Activated naive CD8-positive, alpha-beta T cell treated with anti-CD3 and anti-CD28 coated beads, Interleukin-2, amount 10 ng/mL, durations not matched to agents 7 days and 5 days (primary cell): ENCODE results near the gene CGN. TPM values are rescaled to one million over a fixed set of nuclear protein-coding genes. Genes with fewer than 3 reads are reported as not detected.

Experiments
- ATAC-seq: fragments of 150-1000 bp; cut with Tn5 transposase; one replicate; pipeline ENCODE4 v1.10.0; 2021; ENCODE audit warnings: low read depth, moderate library complexity
- POLR2A ChIA-PET: fragments of 350-600 bp; sonication (Branson Sonifier 250); formaldehyde crosslinking; loops from one replicate; lab custom pipeline; 2021; ENCODE audit warnings: antibody characterized with exemption; lab: Charles Lee
- DNase-seq: peaks from one replicate; pipeline ENCODE4 v3.0.0; 2021
- H3K27ac Mint-ChIP-seq: one replicate; pipeline ENCODE4 v1.8.0; 2022; ENCODE audit warnings: mild to moderate bottlenecking, mixed read lengths
- H3K27me3 Mint-ChIP-seq: one replicate; pipeline ENCODE4 v1.8.0; 2022; ENCODE audit warnings: mild to moderate bottlenecking, moderate library complexity, mixed read lengths
- H3K36me3 Mint-ChIP-seq: one replicate; pipeline ENCODE4 v1.8.0; 2021; ENCODE audit warnings: mild to moderate bottlenecking, mixed read lengths
- H3K4me1 Mint-ChIP-seq: one replicate; pipeline ENCODE4 v1.8.0; 2021; ENCODE audit warnings: mixed read lengths
- H3K4me3 Mint-ChIP-seq: one replicate; pipeline ENCODE4 v1.8.0; 2022; ENCODE audit warnings: mild to moderate bottlenecking, moderate library complexity, mixed read lengths
- H3K9me3 Mint-ChIP-seq: one replicate; pipeline ENCODE4 v1.8.0; 2021; ENCODE audit warnings: mixed read lengths
- total RNA-seq, 2 experiments: library from RNA; stranded (reverse); gene quantifications; one replicate each; pipeline ENCODE4 v1.2.3, GENCODE V29; 2021

Gene CGN
- total RNA-seq, 2 experiments from 2014 or later = 0.33 to 0.40 TPM

DNA sequence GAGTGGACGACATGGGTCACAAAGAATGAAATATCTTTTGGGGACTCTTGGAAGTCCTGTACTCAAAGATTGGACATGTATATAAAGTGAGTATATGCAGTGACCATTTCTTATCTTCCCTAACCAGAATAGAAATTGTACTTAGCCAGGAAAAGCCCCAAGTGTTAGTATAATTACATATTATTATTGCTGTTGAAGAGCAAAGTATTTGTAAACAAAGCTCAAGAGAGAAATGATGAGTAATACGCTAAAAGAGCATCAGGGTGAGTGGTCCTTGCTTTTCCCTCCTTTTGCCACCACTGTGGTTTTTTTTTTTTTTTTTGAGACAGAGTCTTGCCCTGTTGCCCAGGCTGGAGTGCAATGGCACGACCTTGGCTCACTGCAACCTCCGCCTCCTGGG lies 6.4 kb upstream of the CGN start:
- H3K9me3 Mint-ChIP-seq = no peaks in the 10 kb centered on the region
- H3K27ac Mint-ChIP-seq = no peak overlapping the region
- no peak for DNase-seq
- peaks cover 30% of the 10 kb centered on the region for H3K27me3 Mint-ChIP-seq
- no peak overlapping the region for H3K4me3 Mint-ChIP-seq
- H3K4me1 Mint-ChIP-seq = peaks cover 2% of the 10 kb centered on the region
- ATAC-seq = no peak
- H3K36me3 Mint-ChIP-seq = no peaks in the 10 kb centered on the region
- POLR2A ChIA-PET = interaction anchor here (0.6 kb wide), 1 partner anchor 106 kb away, joined by 3 read pairs; the partner anchor contains the start of gene PSMB4

DNA sequence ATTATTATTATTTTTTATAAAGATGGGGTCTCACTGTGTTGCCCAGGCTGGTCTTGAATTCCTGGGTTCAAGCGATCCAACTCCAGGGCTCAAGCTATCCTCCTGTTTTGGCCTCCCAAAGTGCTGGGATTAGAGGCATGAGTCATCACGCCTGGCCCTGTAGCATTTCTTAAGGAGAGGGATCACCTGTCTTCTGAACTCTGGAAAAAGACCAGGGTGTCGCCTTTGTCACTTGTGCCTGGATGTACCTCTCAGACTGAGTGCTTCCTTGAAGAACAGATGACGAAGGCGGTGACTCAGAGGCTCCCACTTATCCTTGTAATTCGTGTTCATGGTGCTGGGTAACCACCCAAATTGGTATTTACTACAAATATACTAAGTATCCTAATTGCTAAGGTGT lies 2.4 kb upstream of the CGN start:
- Mint-ChIP-seq H3K9me3 (no peaks in the 10 kb centered on the region), H3K4me1 (peaks cover 21% of the 10 kb centered on the region), H3K27ac (no peak overlapping the region), H3K36me3 (no peaks in the 10 kb centered on the region), H3K4me3 (no peak overlapping the region), H3K27me3 (peaks cover 35% of the 10 kb centered on the region)
- POLR2A ChIA-PET = no interaction called here
- ATAC-seq = no peak
- DNase-seq = no peak

DNA sequence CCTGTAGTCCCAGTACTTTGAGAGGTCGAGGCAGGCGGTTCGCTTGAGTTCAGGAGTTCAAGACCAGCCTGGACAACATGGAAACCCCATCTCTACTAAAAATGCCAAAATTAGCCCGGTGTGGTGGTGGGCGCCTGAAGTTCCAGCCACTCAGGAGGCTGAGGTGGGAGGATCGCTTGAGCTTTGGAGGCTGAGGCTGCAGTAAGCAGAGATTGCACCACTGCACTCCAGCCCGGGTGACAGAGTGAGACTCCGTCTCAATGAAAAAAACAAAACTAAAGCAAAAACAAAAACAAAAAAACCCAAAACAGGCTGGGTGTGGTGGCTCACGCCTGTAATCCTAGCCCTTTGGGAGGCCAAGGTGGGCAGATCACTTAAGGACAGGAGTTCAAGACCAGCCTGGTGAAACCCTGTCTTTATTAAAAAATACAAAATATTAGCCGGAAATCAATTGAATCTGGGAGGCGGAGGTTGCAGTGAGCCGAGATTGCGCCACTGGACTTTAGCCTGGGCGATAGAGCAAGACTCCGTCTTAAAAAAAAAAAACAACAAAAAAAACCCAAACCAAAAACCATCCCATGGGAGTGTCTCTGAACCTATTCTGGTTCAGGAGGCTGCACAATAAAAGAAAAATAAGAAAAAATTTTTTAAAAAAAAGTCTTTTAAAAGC lies 1.7 kb upstream of the CGN start:
- no peak for DNase-seq
- POLR2A ChIA-PET = interaction anchor here (0.6 kb wide), 1 partner anchor 271 kb away, joined by 3 read pairs; no protein-coding TSS in a partner anchor
- Mint-ChIP-seq H3K9me3 (no peaks in the 10 kb centered on the region), H3K36me3 (no peaks in the 10 kb centered on the region), H3K4me1 (peaks cover 21% of the 10 kb centered on the region), H3K4me3 (no peak overlapping the region), H3K27me3 (peaks cover 33% of the 10 kb centered on the region), H3K27ac (no peak overlapping the region)
- no peak for ATAC-seq

- POLR2A ChIA-PET = interaction anchor here (0.6 kb wide), 1 partner anchor 271 kb away, joined by 3 read pairs; no protein-coding TSS in a partner anchor
- no peak overlapping the region for H3K27ac Mint-ChIP-seq
These were observed 1.2 kb upstream of the CGN start for GRCh38 chr1:151510020-151510405.

GRCh38 chr1:151510614-151510956 lies 602 bp upstream of the CGN start:
- no peak for ATAC-seq
- Mint-ChIP-seq H3K9me3 (no peaks in the 10 kb centered on the region), H3K27me3 (peaks cover 24% of the 10 kb centered on the region), H3K27ac (peak overlapping the region; percentile 56), H3K4me3 (peak overlapping the region; percentile 84), H3K4me1 (peaks cover 22% of the 10 kb centered on the region), H3K36me3 (no peaks in the 10 kb centered on the region)
- POLR2A ChIA-PET = interaction anchor here (0.9 to 1.1 kb wide), 2 partner anchors 252 to 317 kb away, joined by 3 to 4 read pairs; no protein-coding TSS in a partner anchor
- no peak for DNase-seq

More at GRCh38 chr1:151510020-151510405, 1.2 kb upstream of the CGN start:
- Mint-ChIP-seq H3K9me3 (no peaks in the 10 kb centered on the region), H3K4me1 (peaks cover 22% of the 10 kb centered on the region), H3K36me3 (no peaks in the 10 kb centered on the region), H3K27me3 (peaks cover 30% of the 10 kb centered on the region), H3K4me3 (peak overlapping the region; percentile 84)
- ATAC-seq (no peak), DNase-seq (no peak)

- Mint-ChIP-seq H3K4me3 (peak overlapping the region; percentile 84), H3K9me3 (no peaks in the 10 kb centered on the region), H3K27ac (no peak overlapping the region), H3K36me3 (no peaks in the 10 kb centered on the region), H3K4me1 (peaks cover 20% of the 10 kb centered on the region), H3K27me3 (peaks cover 17% of the 10 kb centered on the region)
- POLR2A ChIA-PET = interaction anchor here (0.9 to 1.1 kb wide), 2 partner anchors 251 to 316 kb away, joined by 3 to 4 read pairs; no protein-coding TSS in a partner anchor
- DNase-seq = peak; percentile 46
- ATAC-seq = peak; percentile 24
These were observed 539 bp downstream of the CGN start for GRCh38 chr1:151511636-151512215.

GRCh38 chr1:151512326-151512725 lies 1.1 kb downstream of the CGN start:
- no peaks in the 10 kb centered on the region for H3K36me3 Mint-ChIP-seq
- no peaks in the 10 kb centered on the region for H3K9me3 Mint-ChIP-seq
- POLR2A ChIA-PET = no interaction called here
- DNase-seq (no peak), ATAC-seq (no peak)
- H3K27me3 Mint-ChIP-seq = peaks cover 14% of the 10 kb centered on the region
- no peak overlapping the region for H3K27ac Mint-ChIP-seq
- H3K4me1 Mint-ChIP-seq = peaks cover 20% of the 10 kb centered on the region
- peak overlapping the region; percentile 42 for H3K4me3 Mint-ChIP-seq

DNA sequence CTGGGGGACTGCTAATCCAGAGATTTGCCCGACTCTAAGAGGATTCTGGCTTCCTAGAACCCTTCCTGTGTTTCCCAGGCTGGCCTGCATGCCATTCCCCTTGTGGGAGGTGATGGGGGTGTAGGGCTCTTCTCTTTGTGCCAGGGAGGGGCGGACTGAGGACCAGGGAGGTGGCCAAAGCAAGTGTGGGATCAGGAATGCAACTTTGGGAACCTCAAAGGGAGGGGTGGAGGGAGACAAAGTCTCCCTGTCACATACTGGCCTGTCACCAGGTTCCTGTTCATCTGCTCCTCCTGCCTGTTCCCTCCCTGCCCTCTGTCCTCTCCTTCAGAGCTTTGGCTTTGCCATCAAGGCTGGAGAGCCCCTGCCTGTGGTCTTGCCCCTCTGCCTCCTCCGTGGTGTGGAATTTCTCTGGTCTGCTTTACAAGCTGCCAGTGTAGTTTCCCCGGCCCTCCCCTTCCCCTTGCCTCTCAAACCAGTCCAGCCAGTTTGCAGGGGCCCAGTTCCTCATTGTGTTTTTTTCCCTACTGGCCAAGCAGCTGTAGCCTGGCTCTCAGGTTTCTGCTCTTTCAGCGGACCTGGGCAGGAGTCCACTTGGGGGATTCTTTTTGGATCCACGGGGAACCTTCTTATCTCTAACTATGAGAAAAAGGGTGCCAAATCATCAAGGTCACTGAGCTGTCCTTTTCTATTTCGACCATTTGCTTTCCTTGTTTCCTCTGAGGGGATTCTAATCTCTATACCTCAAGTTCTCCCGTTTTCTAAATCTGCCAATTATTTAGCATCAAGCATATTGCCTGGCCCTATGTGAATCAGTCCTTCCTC lies 1.8 kb downstream of the CGN start:
- Mint-ChIP-seq H3K9me3 (no peaks in the 10 kb centered on the region), H3K27me3 (peaks cover 14% of the 10 kb centered on the region), H3K36me3 (no peaks in the 10 kb centered on the region), H3K27ac (no peak overlapping the region), H3K4me1 (peaks cover 20% of the 10 kb centered on the region), H3K4me3 (peak overlapping the region; percentile 40)
- POLR2A ChIA-PET = no interaction called here
- no peak for DNase-seq
- no peak for ATAC-seq

- no peaks in the 10 kb centered on the region for H3K9me3 Mint-ChIP-seq
- no peak for DNase-seq
- POLR2A ChIA-PET = no interaction called here
- no peak overlapping the region for H3K27ac Mint-ChIP-seq
- H3K27me3 Mint-ChIP-seq = peaks cover 14% of the 10 kb centered on the region
- H3K36me3 Mint-ChIP-seq = no peaks in the 10 kb centered on the region
- no peak for ATAC-seq
- H3K4me1 Mint-ChIP-seq = peaks cover 20% of the 10 kb centered on the region
- H3K4me3 Mint-ChIP-seq = no peak overlapping the region
These were observed 2.5 kb downstream of the CGN start for GRCh38 chr1:151513626-151514121.

DNA sequence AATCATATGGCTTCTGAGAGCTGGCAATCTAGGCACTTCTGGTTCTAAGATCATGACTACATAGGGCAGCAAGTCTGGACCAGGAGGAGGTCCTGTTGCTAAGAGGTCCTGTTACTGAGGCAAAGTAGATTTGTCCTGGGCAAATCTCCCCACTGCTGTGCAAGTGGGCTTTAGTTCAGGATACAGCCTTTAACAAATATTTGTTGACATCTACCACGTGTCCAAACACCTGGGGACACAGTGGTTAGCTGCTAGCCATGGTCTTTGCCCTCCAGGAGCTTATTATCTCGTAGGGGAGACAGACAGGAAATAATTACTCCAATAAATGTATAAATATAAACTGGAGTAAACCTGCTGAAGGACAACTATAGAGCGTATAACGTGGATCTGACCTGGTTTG lies 3.2 kb downstream of the CGN start:
- no peak for DNase-seq
- no peak overlapping the region for H3K4me3 Mint-ChIP-seq
- H3K36me3 Mint-ChIP-seq = no peaks in the 10 kb centered on the region
- H3K4me1 Mint-ChIP-seq = peaks cover 20% of the 10 kb centered on the region
- no peak for ATAC-seq
- no peak overlapping the region for H3K27ac Mint-ChIP-seq
- H3K9me3 Mint-ChIP-seq = no peaks in the 10 kb centered on the region
- peaks cover 12% of the 10 kb centered on the region for H3K27me3 Mint-ChIP-seq
- POLR2A ChIA-PET = no interaction called here

DNA sequence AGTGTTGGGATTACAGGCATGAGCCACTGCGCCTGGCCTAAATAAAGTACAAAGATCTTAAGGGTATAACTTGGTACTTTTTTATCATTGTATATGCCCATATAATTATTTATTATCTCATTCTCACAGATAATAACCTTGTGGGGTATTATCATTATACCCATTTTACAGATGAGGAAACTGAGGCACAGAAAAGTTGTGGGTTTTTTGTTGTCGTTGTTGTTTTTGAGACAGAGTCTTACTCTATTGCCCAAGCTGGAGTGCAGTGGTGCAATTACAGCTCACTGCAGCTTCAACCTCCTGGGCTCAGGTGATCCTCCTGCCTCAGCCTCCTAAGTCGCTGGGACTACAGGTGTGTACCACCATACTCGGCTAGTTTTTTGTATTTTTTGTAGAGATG lies 4.1 kb downstream of the CGN start:
- H3K9me3 Mint-ChIP-seq = no peaks in the 10 kb centered on the region
- H3K27me3 Mint-ChIP-seq = peaks cover 6% of the 10 kb centered on the region
- POLR2A ChIA-PET = no interaction called here
- ATAC-seq (no peak), DNase-seq (no peak)
- H3K27ac Mint-ChIP-seq = no peak overlapping the region
- H3K4me1 Mint-ChIP-seq = peaks cover 21% of the 10 kb centered on the region
- no peak overlapping the region for H3K4me3 Mint-ChIP-seq
- no peaks in the 10 kb centered on the region for H3K36me3 Mint-ChIP-seq

DNA sequence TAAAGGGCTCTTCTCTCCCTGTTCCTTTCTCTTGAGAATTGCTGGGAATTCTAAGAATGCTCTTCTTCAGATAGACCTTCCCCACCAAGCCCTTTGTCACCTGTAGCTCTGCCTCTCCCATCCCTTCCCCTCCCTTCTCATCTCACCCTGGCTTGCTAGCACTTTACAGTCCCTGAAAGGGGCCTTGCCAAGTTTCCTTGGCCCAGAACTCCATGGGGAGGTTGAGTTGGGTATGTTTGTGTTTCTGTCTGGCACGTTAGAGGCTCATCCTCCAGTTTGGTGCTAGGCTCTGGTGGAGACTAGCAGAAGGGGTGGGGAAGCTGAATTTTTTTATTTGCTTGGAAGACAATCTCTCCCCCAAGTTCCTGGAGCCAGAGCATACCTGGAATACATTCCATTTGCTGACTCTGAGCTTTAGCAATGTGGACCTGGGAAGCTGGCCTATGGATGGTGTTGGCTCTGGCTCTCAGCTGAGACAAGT lies 4.9 kb downstream of the CGN start:
- DNase-seq (no peak), ATAC-seq (no peak)
- no peak overlapping the region for H3K27ac Mint-ChIP-seq
- POLR2A ChIA-PET = interaction anchor here (0.6 kb wide), 1 partner anchor 23 kb away, joined by 3 read pairs; no protein-coding TSS in a partner anchor
- H3K36me3 Mint-ChIP-seq = no peaks in the 10 kb centered on the region
- peaks cover 2% of the 10 kb centered on the region for H3K27me3 Mint-ChIP-seq
- no peaks in the 10 kb centered on the region for H3K9me3 Mint-ChIP-seq
- H3K4me3 Mint-ChIP-seq = no peak overlapping the region
- peaks cover 19% of the 10 kb centered on the region for H3K4me1 Mint-ChIP-seq

DNA sequence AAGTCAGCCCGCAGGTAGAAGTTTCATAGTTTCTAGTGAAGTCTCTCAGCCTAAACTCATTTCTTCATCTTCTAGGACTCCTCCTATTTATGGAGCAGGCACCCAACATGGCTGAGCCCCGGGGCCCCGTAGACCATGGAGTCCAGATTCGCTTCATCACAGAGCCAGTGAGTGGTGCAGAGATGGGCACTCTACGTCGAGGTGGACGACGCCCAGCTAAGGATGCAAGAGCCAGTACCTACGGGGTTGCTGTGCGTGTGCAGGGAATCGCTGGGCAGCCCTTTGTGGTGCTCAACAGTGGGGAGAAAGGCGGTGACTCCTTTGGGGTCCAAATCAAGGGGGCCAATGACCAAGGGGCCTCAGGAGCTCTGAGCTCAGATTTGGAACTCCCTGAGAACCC lies 7.2 kb downstream of the CGN start:
- ATAC-seq = no peak
- Mint-ChIP-seq H3K9me3 (no peaks in the 10 kb centered on the region), H3K4me3 (no peak overlapping the region), H3K4me1 (peaks cover 8% of the 10 kb centered on the region), H3K27me3 (peaks cover 4% of the 10 kb centered on the region), H3K36me3 (no peaks in the 10 kb centered on the region), H3K27ac (no peak overlapping the region)
- no peak for DNase-seq
- POLR2A ChIA-PET = no interaction called here
